H1 (cell line): Measurements from ENCODE around the gene ZC3H7B. TPM values are rescaled to one million over a fixed set of nuclear protein-coding genes. Genes with fewer than 3 reads are reported as not detected.

Source experiments
- polyA plus RNA-seq, 7 experiments: library from polyadenylated mRNA; depleted of rRNA in 3 of 7; stranded (reverse) in 5 of 7; unstranded in 2 of 7; fragments of >200 nt in 5 of 7; fragments of 200-250 nt in 2 of 7; gene quantifications; 1 replicate in 5 of 7; 2 replicates in 1 of 7; 4 replicates in 1 of 7; pipeline versions ENCODE4 v1.2.1 to v1.2.3, GENCODE V29; 2011 to 2013; ENCODE audit warnings: missing spikeins in 2 of 7, mixed read lengths in 2 of 7
- total RNA-seq: library from RNA; stranded (reverse); fragmentation: NEBNext Ultra II Directional; extraction: Animal tissue kit (Norgen Biotek cat#: 25700); gene quantifications from 2 replicates; pipeline ENCODE4 v1.2.1, GENCODE V29; 2021
- TF ChIP-seq, protein P1 (sequence below), 3 experiments: IDR thresholded peaks; 1 replicate in 2 of 3; 2 replicates in 1 of 3; pipeline versions ENCODE4 v1.5.1 to v1.6.1; 2011; ENCODE audit warnings: low read length in 3 of 3, mild to moderate bottlenecking in 3 of 3, inconsistent platforms in 2 of 3, low read depth in 1 of 3, moderate library complexity in 1 of 3; ENCODE audit not compliant: insufficient read depth in 1 of 3; ENCODE audit errors: control extremely low read depth in 1 of 3

Gene ZC3H7B
- total and polyA plus RNA-seq, 2 of the 8 experiments (the other 6 are each of a cell fraction or from before 2014, with no cell fraction given), result 35.5 to 78.6 TPM

DNA sequence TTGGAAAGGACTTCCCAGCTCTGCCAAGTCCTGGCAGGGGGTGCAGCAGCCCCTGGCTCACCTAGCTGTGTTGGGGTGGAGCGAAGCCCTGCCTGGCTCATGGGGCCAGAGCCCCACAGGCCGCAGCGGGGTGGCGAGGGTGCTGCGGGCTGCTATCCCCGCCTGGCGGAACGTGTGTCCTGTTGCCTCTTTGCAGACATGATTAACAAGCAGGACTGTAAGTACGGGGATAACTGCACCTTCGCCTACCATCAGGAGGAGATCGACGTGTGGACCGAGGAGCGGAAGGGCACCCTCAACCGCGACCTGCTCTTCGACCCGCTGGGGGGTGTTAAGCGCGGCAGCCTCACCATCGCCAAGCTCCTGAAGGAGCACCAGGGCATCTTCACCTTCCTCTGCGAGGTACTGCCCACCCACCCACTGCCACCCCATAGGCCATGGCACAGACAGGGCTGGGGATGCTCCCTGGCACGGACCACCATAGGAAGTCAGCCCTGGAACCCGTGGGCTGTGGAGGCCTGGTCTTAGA, 44.5 kb downstream of the ZC3H7B start (continued):
- TF ChIP-seq, protein P1, sequence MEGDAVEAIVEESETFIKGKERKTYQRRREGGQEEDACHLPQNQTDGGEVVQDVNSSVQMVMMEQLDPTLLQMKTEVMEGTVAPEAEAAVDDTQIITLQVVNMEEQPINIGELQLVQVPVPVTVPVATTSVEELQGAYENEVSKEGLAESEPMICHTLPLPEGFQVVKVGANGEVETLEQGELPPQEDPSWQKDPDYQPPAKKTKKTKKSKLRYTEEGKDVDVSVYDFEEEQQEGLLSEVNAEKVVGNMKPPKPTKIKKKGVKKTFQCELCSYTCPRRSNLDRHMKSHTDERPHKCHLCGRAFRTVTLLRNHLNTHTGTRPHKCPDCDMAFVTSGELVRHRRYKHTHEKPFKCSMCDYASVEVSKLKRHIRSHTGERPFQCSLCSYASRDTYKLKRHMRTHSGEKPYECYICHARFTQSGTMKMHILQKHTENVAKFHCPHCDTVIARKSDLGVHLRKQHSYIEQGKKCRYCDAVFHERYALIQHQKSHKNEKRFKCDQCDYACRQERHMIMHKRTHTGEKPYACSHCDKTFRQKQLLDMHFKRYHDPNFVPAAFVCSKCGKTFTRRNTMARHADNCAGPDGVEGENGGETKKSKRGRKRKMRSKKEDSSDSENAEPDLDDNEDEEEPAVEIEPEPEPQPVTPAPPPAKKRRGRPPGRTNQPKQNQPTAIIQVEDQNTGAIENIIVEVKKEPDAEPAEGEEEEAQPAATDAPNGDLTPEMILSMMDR (IDR thresholded peaks at IDR 0.05; ENCODE audit: control extremely low read depth in 1 of 3, insufficient read depth in 1 of 3, low read depth in 1 of 3, low read length in 3 of 3), result no peak
